ENCODE results near the gene SNX20. TPM values are rescaled to one million over a fixed set of nuclear protein-coding genes. Genes with fewer than 3 reads are reported as not detected.

Gene SNX20
- total RNA-seq, 1 donor from 2014 or later: not detected

DNA sequence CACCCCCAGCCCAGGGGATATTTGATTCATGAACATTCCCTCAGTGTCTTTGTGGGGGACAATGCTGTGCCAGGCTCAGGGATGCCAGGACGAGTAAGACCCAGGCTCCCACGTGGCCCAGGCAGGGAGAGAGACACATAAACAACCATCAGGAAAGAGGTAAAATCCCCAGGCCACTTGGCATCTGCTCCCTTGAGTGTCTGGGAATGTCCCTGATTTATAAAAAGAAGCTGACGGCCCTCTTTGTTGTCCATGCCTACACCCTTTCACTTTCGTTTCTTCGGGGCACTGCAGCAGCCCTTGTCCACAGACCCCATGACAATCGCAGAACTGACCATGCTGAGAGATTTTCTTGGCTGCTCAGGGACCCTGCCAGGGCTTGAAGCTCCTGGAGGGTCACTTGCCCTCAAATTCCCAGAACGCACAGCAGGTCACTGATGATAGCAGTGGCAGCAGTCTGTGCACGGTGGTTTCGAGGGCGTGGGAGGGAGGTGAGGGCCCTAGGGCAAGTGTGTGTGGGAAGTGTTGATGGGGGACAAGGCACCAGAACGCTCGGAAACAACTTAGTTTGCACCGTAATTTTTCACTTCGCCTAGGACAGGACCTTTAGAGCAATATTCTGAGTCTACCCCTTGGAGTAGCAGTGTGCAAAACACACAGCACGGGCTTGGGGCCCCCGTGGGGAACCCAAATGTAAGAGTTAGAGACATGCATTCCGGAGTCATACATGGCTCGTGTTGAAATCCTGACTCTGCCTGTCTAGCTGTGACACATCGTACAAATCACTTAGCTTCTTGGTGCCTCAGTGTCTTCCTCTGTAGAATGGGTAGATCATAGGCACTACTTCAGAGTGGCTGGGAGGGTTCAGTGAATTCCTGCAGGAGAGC is 17.0 kb upstream of the SNX20 start:
- TF ChIP-seq, protein P1, sequence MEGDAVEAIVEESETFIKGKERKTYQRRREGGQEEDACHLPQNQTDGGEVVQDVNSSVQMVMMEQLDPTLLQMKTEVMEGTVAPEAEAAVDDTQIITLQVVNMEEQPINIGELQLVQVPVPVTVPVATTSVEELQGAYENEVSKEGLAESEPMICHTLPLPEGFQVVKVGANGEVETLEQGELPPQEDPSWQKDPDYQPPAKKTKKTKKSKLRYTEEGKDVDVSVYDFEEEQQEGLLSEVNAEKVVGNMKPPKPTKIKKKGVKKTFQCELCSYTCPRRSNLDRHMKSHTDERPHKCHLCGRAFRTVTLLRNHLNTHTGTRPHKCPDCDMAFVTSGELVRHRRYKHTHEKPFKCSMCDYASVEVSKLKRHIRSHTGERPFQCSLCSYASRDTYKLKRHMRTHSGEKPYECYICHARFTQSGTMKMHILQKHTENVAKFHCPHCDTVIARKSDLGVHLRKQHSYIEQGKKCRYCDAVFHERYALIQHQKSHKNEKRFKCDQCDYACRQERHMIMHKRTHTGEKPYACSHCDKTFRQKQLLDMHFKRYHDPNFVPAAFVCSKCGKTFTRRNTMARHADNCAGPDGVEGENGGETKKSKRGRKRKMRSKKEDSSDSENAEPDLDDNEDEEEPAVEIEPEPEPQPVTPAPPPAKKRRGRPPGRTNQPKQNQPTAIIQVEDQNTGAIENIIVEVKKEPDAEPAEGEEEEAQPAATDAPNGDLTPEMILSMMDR (IDR thresholded peaks at IDR 0.05; ENCODE audit: unreplicated experiment): no peak
- Mint-ChIP-seq H3K9me3 (ENCODE audit: unreplicated experiment) (no peaks in the 10 kb centered on the region), H3K4me1 (ENCODE audit: unreplicated experiment) (peaks cover 15% of the 10 kb centered on the region), H3K4me3 (ENCODE audit: unreplicated experiment) (no peak overlapping the region), H3K27me3 (ENCODE audit: unreplicated experiment) (peaks cover 14% of the 10 kb centered on the region), H3K36me3 (ENCODE audit: low read depth, unreplicated experiment) (peaks cover 5% of the 10 kb centered on the region), H3K27ac (ENCODE audit: unreplicated experiment) (no peak overlapping the region)
- DNase-seq (ENCODE audit: low spot score): no peak

- Mint-ChIP-seq H3K4me1 (ENCODE audit: unreplicated experiment) (peaks cover 17% of the 10 kb centered on the region), H3K36me3 (ENCODE audit: low read depth, unreplicated experiment) (peaks cover 12% of the 10 kb centered on the region), H3K27me3 (ENCODE audit: unreplicated experiment) (peaks cover 18% of the 10 kb centered on the region), H3K27ac (ENCODE audit: unreplicated experiment) (no peak overlapping the region), H3K9me3 (ENCODE audit: unreplicated experiment) (no peaks in the 10 kb centered on the region), H3K4me3 (ENCODE audit: unreplicated experiment) (no peak overlapping the region)
- no peak for DNase-seq (ENCODE audit: low spot score)
- TF ChIP-seq, protein P1 (IDR thresholded peaks at IDR 0.05; ENCODE audit: unreplicated experiment): no peak
Observed at GRCh38 chr16:50697421-50697715, 16.3 kb upstream of the SNX20 start.

DNA sequence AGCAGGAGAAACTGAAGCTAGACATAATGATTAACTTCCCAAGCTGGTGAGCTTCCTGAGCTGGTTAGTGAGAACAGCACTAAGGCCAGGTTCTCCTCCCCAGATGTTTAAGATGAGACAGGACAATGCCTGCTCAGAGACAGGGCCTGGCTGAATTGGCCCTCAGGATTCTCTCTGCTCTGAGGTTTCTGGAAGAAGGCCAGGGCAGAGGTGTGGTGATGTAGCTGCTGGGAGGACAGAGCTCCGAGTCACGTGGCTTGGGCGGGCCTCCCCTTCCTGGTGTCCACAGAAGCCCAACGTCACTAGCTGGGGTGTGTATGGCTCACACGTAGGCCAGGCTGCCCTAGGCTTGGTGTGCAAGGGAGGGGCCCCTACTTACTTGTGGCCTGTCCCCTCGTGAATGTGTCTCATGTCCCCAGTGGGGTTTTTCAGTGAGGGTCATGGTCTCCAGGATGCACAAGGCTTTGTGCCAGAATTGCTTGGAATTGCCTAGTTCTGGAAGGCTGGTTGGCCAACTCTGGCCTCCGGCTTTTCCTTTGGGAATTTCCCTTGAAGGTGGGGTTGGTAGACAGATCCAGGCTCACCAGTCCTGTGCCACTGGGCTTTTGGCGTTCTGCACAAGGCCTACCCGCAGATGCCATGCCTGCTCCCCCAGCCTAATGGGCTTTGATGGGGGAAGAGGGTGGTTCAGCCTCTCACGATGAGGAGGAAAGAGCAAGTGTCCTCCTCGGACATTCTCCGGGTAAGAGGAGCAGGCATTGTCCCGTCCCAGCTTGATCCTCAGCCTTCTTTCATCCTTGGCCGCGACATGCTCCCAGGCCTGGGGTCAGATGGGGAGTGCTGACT is 15.7 kb upstream of the SNX20 start:
- peaks cover 17% of the 10 kb centered on the region for H3K4me1 Mint-ChIP-seq (ENCODE audit: unreplicated experiment)
- H3K9me3 Mint-ChIP-seq (ENCODE audit: unreplicated experiment): no peaks in the 10 kb centered on the region
- peaks cover 20% of the 10 kb centered on the region for H3K27me3 Mint-ChIP-seq (ENCODE audit: unreplicated experiment)
- H3K36me3 Mint-ChIP-seq (ENCODE audit: low read depth, unreplicated experiment): peaks cover 15% of the 10 kb centered on the region
- TF ChIP-seq, protein P1 (IDR thresholded peaks at IDR 0.05; ENCODE audit: unreplicated experiment): no peak
- H3K27ac Mint-ChIP-seq (ENCODE audit: unreplicated experiment): no peak overlapping the region
- H3K4me3 Mint-ChIP-seq (ENCODE audit: unreplicated experiment): no peak overlapping the region
- no peak for DNase-seq (ENCODE audit: low spot score)

DNA sequence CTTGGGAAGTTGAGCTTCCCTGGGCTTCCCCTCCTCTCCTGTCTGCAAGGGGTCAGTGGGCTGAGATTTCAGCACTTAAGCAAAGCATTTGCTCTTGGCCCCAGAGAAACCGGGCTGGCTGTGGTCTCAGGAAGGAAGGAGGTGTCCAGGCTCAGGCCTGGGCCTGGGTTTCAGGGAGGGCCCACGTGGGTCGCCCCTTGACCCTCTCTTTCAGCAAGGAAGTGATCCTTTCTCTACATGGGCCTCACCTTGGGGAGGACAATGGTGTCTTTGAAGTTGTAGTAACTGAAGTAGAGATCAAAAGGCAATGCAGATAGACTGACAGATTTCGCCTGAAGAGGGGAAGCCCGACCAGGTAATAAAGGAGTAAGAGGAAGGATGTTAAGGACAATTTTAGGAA is 15.0 kb upstream of the SNX20 start:
- Mint-ChIP-seq H3K4me3 (ENCODE audit: unreplicated experiment) (no peak overlapping the region), H3K36me3 (ENCODE audit: low read depth, unreplicated experiment) (peaks cover 15% of the 10 kb centered on the region), H3K27me3 (ENCODE audit: unreplicated experiment) (peaks cover 20% of the 10 kb centered on the region), H3K9me3 (ENCODE audit: unreplicated experiment) (no peaks in the 10 kb centered on the region), H3K27ac (ENCODE audit: unreplicated experiment) (no peak overlapping the region), H3K4me1 (ENCODE audit: unreplicated experiment) (peaks cover 17% of the 10 kb centered on the region)
- no peak for DNase-seq (ENCODE audit: low spot score)
- TF ChIP-seq, protein P1 (IDR thresholded peaks at IDR 0.05; ENCODE audit: unreplicated experiment): no peak

Measured in endothelial cell (in vitro differentiated cells).